ENCODE results near the gene DHX57. TPM values are rescaled to one million over a fixed set of nuclear protein-coding genes. Genes with fewer than 3 reads are reported as not detected.
A peak's percentile ranks its signal among the peaks of the same experiment; 100 is the strongest.

Gene DHX57
- total RNA-seq, 4 donors from 2014 or later, result 11.1 to 17.4 (median 12.2) TPM

DNA sequence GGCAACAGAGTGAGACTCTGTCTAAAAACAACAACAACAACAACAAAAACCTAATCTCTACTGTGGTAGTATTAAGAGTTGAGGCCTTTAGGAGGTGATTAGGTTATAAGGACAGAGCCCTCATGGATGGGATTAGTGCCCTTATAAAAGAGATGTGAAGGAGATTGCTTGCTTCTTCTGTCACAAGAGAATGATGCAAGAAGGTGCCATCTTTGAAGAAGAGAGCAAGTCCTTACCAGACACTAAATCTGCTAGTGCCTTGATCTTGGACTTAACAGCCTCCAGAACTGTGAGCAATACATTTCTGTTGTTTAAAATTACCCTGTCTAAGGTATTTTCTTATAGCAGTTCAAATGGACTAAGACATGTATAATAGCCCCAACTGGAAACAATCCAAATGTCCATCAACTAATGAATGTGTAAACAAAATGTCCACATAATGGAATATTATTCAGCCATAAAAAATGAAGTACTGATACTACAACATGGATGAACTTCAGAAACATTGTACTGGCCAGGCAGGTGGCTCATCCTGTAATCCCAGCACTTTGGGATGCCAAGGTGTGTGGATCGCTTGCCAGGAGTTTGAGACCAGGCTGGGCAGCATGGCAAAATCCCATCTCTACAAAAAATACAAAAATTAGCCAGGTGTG is 12.3 kb upstream of the DHX57 start:
- 100% methylated on average over 1 of the region's 1 CpG for WGBS
- no peak overlapping the region for H3K27ac ChIP-seq (replicated peaks in 1 of 4)
- peaks cover 0 to 14% (median 0%) of the 10 kb centered on the region in 4 donors for H3K36me3 ChIP-seq
- H3K4me1 ChIP-seq, result no peaks in the 10 kb centered on the region
- H3K9me3 ChIP-seq, result no peaks in the 10 kb centered on the region
- no peak for DNase-seq (ENCODE audit: extremely low spot score)
- TF ChIP-seq, protein P1, sequence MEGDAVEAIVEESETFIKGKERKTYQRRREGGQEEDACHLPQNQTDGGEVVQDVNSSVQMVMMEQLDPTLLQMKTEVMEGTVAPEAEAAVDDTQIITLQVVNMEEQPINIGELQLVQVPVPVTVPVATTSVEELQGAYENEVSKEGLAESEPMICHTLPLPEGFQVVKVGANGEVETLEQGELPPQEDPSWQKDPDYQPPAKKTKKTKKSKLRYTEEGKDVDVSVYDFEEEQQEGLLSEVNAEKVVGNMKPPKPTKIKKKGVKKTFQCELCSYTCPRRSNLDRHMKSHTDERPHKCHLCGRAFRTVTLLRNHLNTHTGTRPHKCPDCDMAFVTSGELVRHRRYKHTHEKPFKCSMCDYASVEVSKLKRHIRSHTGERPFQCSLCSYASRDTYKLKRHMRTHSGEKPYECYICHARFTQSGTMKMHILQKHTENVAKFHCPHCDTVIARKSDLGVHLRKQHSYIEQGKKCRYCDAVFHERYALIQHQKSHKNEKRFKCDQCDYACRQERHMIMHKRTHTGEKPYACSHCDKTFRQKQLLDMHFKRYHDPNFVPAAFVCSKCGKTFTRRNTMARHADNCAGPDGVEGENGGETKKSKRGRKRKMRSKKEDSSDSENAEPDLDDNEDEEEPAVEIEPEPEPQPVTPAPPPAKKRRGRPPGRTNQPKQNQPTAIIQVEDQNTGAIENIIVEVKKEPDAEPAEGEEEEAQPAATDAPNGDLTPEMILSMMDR (IDR thresholded peaks at IDR 0.05), result no peak
- TF ChIP-seq EP300 (IDR thresholded peaks at IDR 0.05) (no peak), POLR2A (IDR thresholded peaks at IDR 0.05; ENCODE audit: low read depth) (no peak), POLR2AphosphoS5 (IDR thresholded peaks at IDR 0.05) (no peak)
- intact Hi-C loops (cut with DNase I), result no loop called here
- no peak overlapping the region for H3K4me3 ChIP-seq
- H3K27me3 ChIP-seq, result no peaks in the 10 kb centered on the region

DNA sequence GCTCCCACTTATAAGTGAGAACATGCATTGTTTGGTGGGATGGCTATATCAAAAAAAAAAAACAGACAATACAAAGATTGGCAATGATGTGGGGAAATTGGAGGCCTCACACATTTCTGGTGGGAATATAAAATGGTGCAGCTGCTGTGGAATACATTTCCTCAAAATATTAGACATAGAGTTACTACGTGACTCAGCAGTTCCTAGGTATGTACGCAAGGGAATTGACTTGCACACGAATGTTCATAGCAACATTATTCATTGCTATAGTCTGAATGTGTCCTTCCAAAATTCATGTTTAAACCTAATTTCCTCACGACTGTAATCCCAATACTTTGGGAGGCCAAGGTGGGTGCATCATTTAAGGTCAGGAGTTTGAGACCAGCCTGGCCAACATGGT is 11.6 kb upstream of the DHX57 start:
- Histone ChIP-seq H3K27me3 (no peaks in the 10 kb centered on the region), H3K4me1 (no peaks in the 10 kb centered on the region), H3K27ac (replicated peaks in 1 of 4) (no peak overlapping the region), H3K4me3 (no peak overlapping the region), H3K9me3 (no peaks in the 10 kb centered on the region), H3K36me3 (peaks cover 0 to 20% (median 0%) of the 10 kb centered on the region in 4 donors)
- TF ChIP-seq EP300 (IDR thresholded peaks at IDR 0.05) (no peak), POLR2A (IDR thresholded peaks at IDR 0.05; ENCODE audit: low read depth) (no peak), POLR2AphosphoS5 (IDR thresholded peaks at IDR 0.05) (no peak)
- TF ChIP-seq, protein P1 (IDR thresholded peaks at IDR 0.05), result no peak
- intact Hi-C loops (cut with DNase I), result no loop called here
- no peak for DNase-seq (ENCODE audit: extremely low spot score)
- WGBS, result 88% methylated on average over 4 of the region's 4 CpGs

DNA sequence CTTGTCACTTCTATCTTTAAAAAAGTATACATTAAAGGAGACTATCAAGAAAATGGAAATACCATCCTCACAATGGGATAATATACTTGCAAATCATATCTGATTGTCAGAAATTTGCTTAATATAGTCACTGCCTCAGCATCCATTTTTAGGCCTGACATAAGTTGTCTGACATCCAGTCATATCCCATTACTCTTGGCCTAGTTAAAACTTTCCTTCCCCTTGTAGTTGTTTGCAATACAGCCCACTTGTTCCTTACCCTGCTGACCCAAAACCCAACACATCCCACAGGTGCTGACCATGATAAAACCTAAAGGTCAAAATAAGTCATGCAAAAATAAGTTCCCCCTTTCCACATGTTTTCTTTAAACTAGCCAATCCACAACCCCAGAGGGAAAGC is 10.3 kb upstream of the DHX57 start:
- H3K4me1 ChIP-seq, result no peaks in the 10 kb centered on the region
- no peak overlapping the region for H3K27ac ChIP-seq (replicated peaks in 1 of 4)
- H3K4me3 ChIP-seq, result no peak overlapping the region
- no peaks in the 10 kb centered on the region for H3K27me3 ChIP-seq
- no peak for DNase-seq (ENCODE audit: extremely low spot score)
- no peak for TF ChIP-seq EP300 (IDR thresholded peaks at IDR 0.05)
- TF ChIP-seq POLR2A (IDR thresholded peaks at IDR 0.05; ENCODE audit: low read depth), result no peak
- no peak for TF ChIP-seq POLR2AphosphoS5 (IDR thresholded peaks at IDR 0.05)
- TF ChIP-seq, protein P1 (IDR thresholded peaks at IDR 0.05), result no peak
- intact Hi-C loops (cut with DNase I), result no loop called here
- H3K9me3 ChIP-seq, result no peaks in the 10 kb centered on the region
- peaks cover 1 to 33% (median 5%) of the 10 kb centered on the region in 4 donors for H3K36me3 ChIP-seq

DNA sequence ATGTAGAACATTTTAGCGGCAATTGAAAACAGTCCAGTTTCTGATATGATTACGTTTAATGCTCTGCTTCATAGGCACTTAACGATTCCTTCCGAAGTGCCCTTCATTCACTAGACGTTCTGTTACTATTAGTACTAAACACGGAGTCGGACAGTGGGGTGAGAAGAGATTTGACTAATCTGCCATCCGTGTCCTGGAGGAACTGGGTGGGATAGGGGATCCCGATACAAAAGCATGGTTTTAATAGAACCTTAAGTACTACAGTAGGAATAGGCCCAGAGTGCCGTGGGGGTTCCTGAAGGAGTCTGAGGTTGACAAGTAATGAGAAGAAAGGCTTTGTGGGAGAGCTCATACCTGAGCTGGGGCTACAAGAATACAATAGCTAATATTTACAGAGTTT is 673 bp upstream of the DHX57 start:
- H3K27me3 ChIP-seq, result no peaks in the 10 kb centered on the region
- H3K4me1 ChIP-seq, result peaks cover 3 to 25% (median 20%) of the 10 kb centered on the region in 4 donors
- TF ChIP-seq, protein P1 (IDR thresholded peaks at IDR 0.05), result no peak
- TF ChIP-seq EP300 (IDR thresholded peaks at IDR 0.05), result no peak
- peaks cover 3 to 13% (median 6%) of the 10 kb centered on the region in 4 donors for H3K36me3 ChIP-seq
- DNase-seq (ENCODE audit: extremely low spot score), result no peak
- H3K4me3 ChIP-seq, result peak overlapping the region; percentile 68 to 83 (median 81)
- intact Hi-C loops (cut with DNase I), result no loop called here
- 36% methylated on average over 10 of the region's 10 CpGs for WGBS
- H3K27ac ChIP-seq (replicated peaks in 1 of 4), result peak overlapping the region in 3 of 4 donors; percentile 74 to 82 (median 80)
- no peaks in the 10 kb centered on the region for H3K9me3 ChIP-seq

DNA sequence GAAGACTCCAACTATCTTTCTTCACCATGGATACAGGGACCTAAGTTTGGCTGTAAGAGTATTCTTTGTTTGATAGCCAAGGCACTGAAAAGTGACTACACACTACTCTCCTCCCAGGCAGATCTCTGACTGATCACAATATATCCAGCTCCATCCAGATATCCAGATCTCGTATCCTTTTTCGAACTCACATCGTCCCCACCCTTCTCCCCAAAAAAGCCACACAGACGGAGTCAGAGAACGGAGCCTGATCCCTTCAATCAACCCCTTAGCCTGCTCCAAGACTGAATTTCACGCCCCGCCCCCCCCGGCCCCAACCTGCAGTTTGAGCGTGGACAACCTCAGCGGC is 533 bp downstream of the DHX57 start:
- H3K36me3 ChIP-seq, result peaks cover 0 to 1% (median under 1%) of the 10 kb centered on the region in 4 donors
- no peaks in the 10 kb centered on the region for H3K9me3 ChIP-seq
- peaks cover 3 to 25% (median 20%) of the 10 kb centered on the region in 4 donors for H3K4me1 ChIP-seq
- intact Hi-C loops (cut with DNase I), result no loop called here
- no peak for TF ChIP-seq EP300 (IDR thresholded peaks at IDR 0.05)
- TF ChIP-seq, protein P1 (IDR thresholded peaks at IDR 0.05), result no peak
- no peak for TF ChIP-seq POLR2A (IDR thresholded peaks at IDR 0.05; ENCODE audit: low read depth)
- TF ChIP-seq POLR2AphosphoS5 (IDR thresholded peaks at IDR 0.05), result no peak
- peak overlapping the region; percentile 68 to 83 (median 81) for H3K4me3 ChIP-seq
- WGBS, result 0% methylated on average over 7 of the region's 10 CpGs
- peak overlapping the region; percentile 67 to 82 (median 77) for H3K27ac ChIP-seq (replicated peaks in 1 of 4)
- no peaks in the 10 kb centered on the region for H3K27me3 ChIP-seq
- DNase-seq (ENCODE audit: extremely low spot score), result no peak

Measured in esophagus muscularis mucosa (tissue), 4 donors.